Skin of body (tissue), 2 donors: Measurements from ENCODE around the gene CORO7. TPM values are rescaled to one million over a fixed set of nuclear protein-coding genes. Genes with fewer than 3 reads are reported as not detected.
"Not testable (repeated sequence)": the region's sequence is repeated elsewhere in the genome, so short reads cannot be mapped to it uniquely, and the experiment has no call there.

Source experiments
- DNase-seq: peaks from one replicate; lab custom pipeline; 2025; lab: John Stamatoyannopoulos, UW
- total RNA-seq: library from RNA; depleted of rRNA; stranded (reverse); fragments of >200 nt; gene quantifications from one replicate; pipeline ENCODE4 v1.2.3, GENCODE V29; 2014

The CORO7 gene
- total RNA-seq, 1 donor from 2014 or later, result 10.9 TPM

- peak; percentile 48 for DNase-seq
Measured at GRCh38 chr16:4402439-4403132, 13.8 kb downstream of the CORO7 start.

DNA sequence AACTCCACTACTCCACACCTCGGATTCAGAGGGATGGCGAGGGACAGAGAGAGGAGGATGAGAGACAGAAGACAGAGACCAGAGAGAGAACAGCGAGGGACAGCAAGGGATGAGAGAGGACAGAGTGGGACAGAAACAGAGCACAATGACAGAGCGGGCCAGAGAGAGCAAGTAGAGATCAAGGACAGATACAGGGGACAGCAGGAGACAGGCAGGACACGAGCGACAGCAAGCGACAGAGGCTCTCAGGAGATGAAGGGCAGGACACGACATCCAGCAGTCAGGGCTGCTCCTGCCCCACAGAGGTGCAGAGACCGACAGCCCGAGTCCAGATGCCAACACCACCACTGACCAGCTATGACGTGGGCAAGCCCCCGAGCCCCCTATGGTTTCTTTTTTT is 14.9 kb downstream of the CORO7 start:
- DNase-seq, result no peak

DNA sequence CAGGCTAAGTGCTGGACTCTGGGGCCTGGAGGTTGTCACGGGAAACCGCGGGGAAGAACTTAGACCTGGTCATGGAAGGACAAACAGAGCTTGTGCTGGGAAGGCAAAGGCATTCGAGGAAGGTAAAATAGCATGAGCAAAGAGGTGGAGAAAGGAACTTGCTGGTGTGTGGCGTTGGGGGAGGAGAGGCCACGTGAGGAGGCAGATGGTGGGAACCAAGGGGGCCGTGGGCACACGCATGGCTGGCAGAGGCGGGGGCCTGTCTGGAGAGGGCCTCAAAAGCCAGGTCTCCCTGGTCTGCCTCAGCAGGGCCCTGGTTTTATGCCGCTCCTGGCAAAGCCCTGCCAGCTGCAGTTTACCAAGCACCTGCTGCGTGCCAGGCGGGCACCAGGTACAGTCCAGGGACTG is 15.3 kb downstream of the CORO7 start:
- DNase-seq, result no peak

- no peak for DNase-seq
Measured at GRCh38 chr16:4399001-4399730, 17.2 kb downstream of the CORO7 start.

- no peak for DNase-seq
Measured at GRCh38 chr16:4395055-4395726, 21.2 kb downstream of the CORO7 start.

GRCh38 chr16:4393850-4394249 is 22.5 kb downstream of the CORO7 start:
- not testable (repeated sequence) for DNase-seq

DNA sequence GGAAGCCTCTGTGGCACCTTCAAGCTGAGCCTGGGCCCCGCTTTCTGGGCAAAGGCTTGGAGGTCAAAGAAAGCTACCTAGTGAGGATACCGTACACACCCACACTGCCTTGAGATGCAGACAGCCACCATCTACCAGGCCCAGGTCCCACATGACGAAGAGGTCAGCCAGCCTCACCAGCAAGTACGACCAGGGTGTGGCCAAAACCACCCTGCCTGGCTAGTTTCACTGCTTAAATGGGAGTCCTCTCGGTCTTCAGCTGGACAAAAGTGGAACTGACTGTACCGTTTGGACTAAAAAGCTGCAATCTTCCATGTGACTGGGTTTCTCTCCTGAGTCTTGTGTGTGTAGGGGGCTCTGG is 23.2 kb downstream of the CORO7 start:
- DNase-seq, result no peak

GRCh38 chr16:4392382-4393239 is 23.8 kb downstream of the CORO7 start:
- DNase-seq, result peak; percentile 47

GRCh38 chr16:4391631-4392381 is 24.6 kb downstream of the CORO7 start:
- DNase-seq, result no peak

- no peak for DNase-seq
Measured at GRCh38 chr16:4390266-4391260, 25.8 kb downstream of the CORO7 start.

DNA sequence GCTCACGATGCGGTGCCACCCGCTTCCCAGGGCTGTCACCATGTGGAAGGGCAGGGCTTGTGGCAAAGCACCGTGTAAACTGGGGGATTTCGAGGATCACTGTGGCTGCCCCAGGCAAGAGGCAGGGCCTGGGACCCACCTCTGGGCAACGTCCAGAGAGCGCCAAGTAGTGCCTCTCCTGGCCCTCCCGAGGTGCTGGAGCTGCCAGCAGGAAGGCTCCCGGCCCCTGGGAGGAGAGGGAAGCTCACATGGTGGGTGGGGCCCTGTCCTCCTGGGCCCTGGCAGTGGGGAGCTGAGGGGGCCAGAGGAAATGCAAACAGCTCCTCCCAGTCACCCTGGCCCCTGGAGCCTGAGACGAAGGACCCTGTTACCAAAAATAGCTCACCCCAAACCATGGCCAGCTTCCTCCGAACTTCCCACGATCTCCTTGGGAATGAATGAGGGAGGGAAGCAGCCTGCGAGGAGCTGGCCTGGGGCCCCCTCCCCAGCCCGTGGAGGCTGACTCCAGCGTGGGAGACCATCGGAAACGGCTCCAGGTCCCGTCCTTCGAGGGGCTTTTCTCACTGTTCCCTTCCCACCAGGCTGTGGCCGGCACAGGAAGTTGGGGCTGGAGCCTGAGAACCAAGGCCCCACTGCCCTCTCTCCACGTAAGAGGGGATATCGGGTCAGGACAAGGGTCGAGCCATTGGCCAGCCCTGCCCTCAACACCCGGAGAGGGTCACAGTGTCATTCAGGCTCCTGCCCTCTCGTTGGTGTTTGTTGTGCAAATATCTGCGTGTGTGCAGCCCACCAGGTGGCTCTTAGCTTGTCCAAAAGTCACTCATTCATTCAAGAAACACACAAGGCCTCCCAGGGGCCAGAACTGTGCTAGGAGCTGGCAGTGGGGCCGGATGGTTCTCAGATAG is 27.1 kb downstream of the CORO7 start:
- DNase-seq, result no peak

DNA sequence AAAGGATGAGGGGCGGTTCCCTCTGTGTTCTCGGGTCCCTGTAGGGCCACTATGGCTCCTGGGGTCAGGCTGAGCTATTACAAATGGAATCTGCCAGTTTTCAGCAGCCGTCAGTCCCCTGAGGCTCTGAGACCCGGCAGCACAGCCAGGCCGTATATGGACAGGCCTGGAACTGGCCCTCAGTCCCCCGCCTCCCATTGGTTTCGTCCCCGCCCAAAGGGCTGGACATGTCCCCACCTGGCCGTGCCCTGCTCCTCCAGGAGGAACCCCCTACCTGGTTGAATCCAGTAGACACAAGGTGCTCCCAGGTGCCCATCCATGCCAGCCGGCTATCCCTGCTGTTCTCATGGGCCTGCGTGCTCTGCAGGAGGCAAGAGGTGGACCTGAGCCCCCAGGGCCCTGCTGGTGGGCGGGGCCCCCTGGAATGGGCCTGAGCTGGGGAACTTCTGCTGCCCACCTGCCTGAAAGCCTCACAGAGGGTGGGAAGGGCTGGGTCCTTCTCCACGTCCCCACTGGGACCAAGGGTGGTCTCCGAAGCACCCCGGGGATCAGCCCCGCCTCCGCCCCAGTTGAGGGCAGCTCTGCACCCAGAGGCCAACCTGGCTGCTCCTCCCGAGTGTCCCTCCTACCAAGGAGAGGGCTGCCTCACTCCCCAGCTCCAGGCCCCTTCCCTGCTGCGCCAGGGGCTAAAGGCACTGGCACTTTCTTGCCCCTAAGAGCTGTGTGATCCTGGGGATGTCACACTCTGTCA is 27.9 kb downstream of the CORO7 start:
- DNase-seq, result no peak

GRCh38 chr16:4387781-4388180 is 28.6 kb downstream of the CORO7 start:
- DNase-seq, result no peak

DNA sequence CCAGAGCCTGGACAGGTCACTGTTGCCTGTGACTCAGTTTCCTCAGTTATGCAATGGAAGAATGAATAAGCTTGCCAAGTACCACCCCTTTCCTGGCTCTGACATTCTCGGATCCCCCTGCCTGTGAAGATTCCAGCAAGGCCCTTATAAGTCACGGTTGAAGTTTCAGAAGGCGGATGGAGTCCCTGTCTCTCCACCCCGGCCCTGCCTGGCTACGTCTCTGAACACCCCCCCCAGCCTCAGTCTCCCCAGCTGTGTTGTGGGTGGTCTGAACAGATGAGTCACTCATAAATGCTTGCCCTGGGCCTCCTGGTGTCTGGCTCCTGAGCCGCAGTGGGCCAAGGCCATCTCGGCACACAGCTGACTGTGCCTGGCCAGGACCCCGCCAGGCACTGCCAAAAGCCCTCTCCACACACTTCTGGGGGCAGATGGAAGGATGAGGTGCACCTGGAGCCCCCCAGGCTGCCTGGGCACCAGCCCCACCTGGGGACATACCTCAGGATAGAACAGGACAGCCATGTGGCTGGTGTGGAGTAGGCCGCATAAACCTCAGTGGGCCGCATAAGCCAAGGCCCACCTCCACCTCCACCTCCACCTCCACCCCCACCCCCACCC is 29.3 kb downstream of the CORO7 start:
- DNase-seq, result no peak

- DNase-seq, result no peak
Measured at GRCh38 chr16:4386451-4386805, 30.0 kb downstream of the CORO7 start.

DNA sequence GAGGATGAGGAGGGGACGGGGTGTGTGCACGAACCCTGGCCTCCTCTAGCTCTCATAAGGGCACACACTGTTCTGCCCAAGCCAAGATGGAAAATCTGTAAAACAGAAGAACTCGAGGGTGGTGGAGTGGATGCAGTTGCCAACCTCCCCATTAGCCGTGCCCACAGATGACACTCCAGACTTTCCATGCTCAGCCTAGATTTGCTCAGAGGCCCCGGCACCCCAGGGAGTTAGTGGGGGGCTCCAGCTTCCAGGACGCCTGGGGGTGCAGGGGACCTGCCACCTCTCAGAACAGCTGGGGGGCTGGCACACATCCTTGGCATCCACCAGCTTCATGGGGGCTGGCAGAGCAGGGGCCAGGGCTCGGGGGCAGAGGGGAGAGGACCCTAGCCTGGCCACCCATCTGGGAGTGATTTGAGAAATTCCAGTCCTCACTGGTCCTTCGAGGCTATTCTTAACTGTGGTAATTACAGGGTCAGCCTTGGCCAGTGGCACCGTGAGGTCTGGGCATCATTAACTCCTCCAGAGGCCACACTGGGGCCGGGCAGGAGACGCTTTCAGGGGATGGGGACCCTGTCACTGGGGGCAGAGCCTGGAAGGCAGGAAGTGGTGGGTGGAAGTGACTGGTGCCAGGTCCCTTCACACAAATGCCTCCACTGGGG is 30.5 kb downstream of the CORO7 start:
- DNase-seq, result no peak
